ACHN (cell line): Measurements from ENCODE around the gene STK35.

Experiments used
- DNase-seq: peaks from one replicate; pipeline ENCODE4 v3.0.0-alpha.2; 2015
- in situ Hi-C: cut with HindIII; loops from 2 replicates; pipeline ENCODE4 v1.10.0; 2017; ENCODE audit warnings: low sequenced_read_pairs, low pct_ligation_motif_present, low pct_unique_long_range_greater_than_20kb

The STK35 gene

GRCh38 chr20:2102585-2103460 is 1.2 kb downstream of the STK35 start:
- in situ Hi-C loops = no loop called here

GRCh38 chr20:2103461-2104153 is 2.0 kb downstream of the STK35 start:
- in situ Hi-C loops = no loop called here
- no peak for DNase-seq

More at GRCh38 chr20:2102585-2103460, 1.2 kb downstream of the STK35 start:
- DNase-seq = peak; percentile 75

GRCh38 chr20:2104236-2104635 is 2.6 kb downstream of the STK35 start:
- in situ Hi-C loops = no loop called here
- DNase-seq = no peak

- in situ Hi-C loops = no loop called here
- no peak for DNase-seq
Observed at GRCh38 chr20:2108498-2108897, 6.9 kb downstream of the STK35 start.

- DNase-seq = peak; percentile 80
- in situ Hi-C loops = no loop called here
Observed at GRCh38 chr20:2108987-2109386, 7.4 kb downstream of the STK35 start.

GRCh38 chr20:2109425-2110210 is 8.0 kb downstream of the STK35 start:
- in situ Hi-C loops = no loop called here
- DNase-seq = peak; percentile 28

GRCh38 chr20:2112910-2113309 is 11.3 kb downstream of the STK35 start:
- in situ Hi-C loops = no loop called here
- no peak for DNase-seq

GRCh38 chr20:2114127-2114959 is 12.7 kb downstream of the STK35 start:
- in situ Hi-C loops = no loop called here
- no peak for DNase-seq

GRCh38 chr20:2114990-2115681 is 13.5 kb downstream of the STK35 start:
- DNase-seq = no peak
- in situ Hi-C loops = no loop called here

GRCh38 chr20:2116170-2116940 is 14.7 kb downstream of the STK35 start:
- DNase-seq = no peak
- in situ Hi-C loops = no loop called here

- in situ Hi-C loops = no loop called here
- no peak for DNase-seq
Observed at GRCh38 chr20:2118783-2119182, 17.2 kb downstream of the STK35 start.

GRCh38 chr20:2122936-2123335 is 21.3 kb downstream of the STK35 start:
- no peak for DNase-seq
- in situ Hi-C loops = no loop called here

GRCh38 chr20:2123720-2124119 is 22.1 kb downstream of the STK35 start:
- in situ Hi-C loops = no loop called here
- no peak for DNase-seq

GRCh38 chr20:2124564-2125213 is 23.1 kb downstream of the STK35 start:
- no peak for DNase-seq
- in situ Hi-C loops = no loop called here

GRCh38 chr20:2125474-2126112 is 24.0 kb downstream of the STK35 start:
- in situ Hi-C loops = no loop called here
- DNase-seq = no peak

- in situ Hi-C loops = no loop called here
- no peak for DNase-seq
Observed at GRCh38 chr20:2127238-2127637, 25.6 kb downstream of the STK35 start.
